GM18951 (cell line): ENCODE data around the gene RFESD.
"Not testable (repeated sequence)": the region's sequence is repeated elsewhere in the genome, so short reads cannot be mapped to it uniquely, and the experiment has no call there.

ENCODE experiments used
- POLR2A ChIP-seq: IDR thresholded peaks from 4 replicates; pipeline ENCODE4 v1.6.1; 2011; ENCODE audit warnings: mild to moderate bottlenecking; ENCODE audit not compliant: insufficient read length, insufficient read depth; ENCODE audit errors: extremely low read depth
- in situ Hi-C: fragments of 300-500 bp; cut with MboI; formaldehyde crosslinking; loops from one replicate; pipeline ENCODE4 v1.12.0; 2022; ENCODE audit warnings: low sequenced_read_pairs, mixed read lengths, inconsistent platforms; ENCODE audit not compliant: unreplicated experiment

RFESD gene

GRCh38 chr5:95634081-95634480 lies 12.5 kb upstream of the RFESD start:
- in situ Hi-C loops, result no loop called here
- TF ChIP-seq POLR2A, result no peak

- no peak for TF ChIP-seq POLR2A
- in situ Hi-C loops, result no loop called here
Observed at GRCh38 chr5:95638632-95639031, 7.9 kb upstream of the RFESD start.

GRCh38 chr5:95641741-95642220 lies 4.8 kb upstream of the RFESD start:
- in situ Hi-C loops, result no loop called here
- no peak for TF ChIP-seq POLR2A

- in situ Hi-C loops, result no loop called here
- no peak for TF ChIP-seq POLR2A
Observed at GRCh38 chr5:95643152-95643551, 3.4 kb upstream of the RFESD start.

- in situ Hi-C loops, result no loop called here
- no peak for TF ChIP-seq POLR2A
Observed at GRCh38 chr5:95644351-95645042, 2.1 kb upstream of the RFESD start.

- in situ Hi-C loops, result not testable (repeated sequence)
Observed at GRCh38 chr5:95646226-95646568, 380 bp upstream of the RFESD start.

GRCh38 chr5:95647886-95648860 lies 1.6 kb downstream of the RFESD start:
- in situ Hi-C loops, result no loop called here
- no peak for TF ChIP-seq POLR2A

- in situ Hi-C loops, result no loop called here
- TF ChIP-seq POLR2A, result no peak
Observed at GRCh38 chr5:95649274-95649673, 2.7 kb downstream of the RFESD start.

GRCh38 chr5:95649842-95650620 lies 3.5 kb downstream of the RFESD start:
- TF ChIP-seq POLR2A, result no peak
- in situ Hi-C loops, result loop anchor here (25.0 kb wide), 1 partner anchor 687 kb away; no protein-coding TSS in a partner anchor

- TF ChIP-seq POLR2A, result no peak
- in situ Hi-C loops, result loop anchor here (25.0 kb wide), 1 partner anchor 684 kb away; no protein-coding TSS in a partner anchor
Observed at GRCh38 chr5:95652849-95653248, 6.3 kb downstream of the RFESD start.

- in situ Hi-C loops, result loop anchor here (25.0 kb wide), 1 partner anchor 683 kb away; no protein-coding TSS in a partner anchor
- TF ChIP-seq POLR2A, result no peak
Observed at GRCh38 chr5:95654196-95654595, 7.6 kb downstream of the RFESD start.

GRCh38 chr5:95655575-95655974 lies 9.0 kb downstream of the RFESD start:
- TF ChIP-seq POLR2A, result no peak
- in situ Hi-C loops, result loop anchor here (25.0 kb wide), 1 partner anchor 682 kb away; no protein-coding TSS in a partner anchor

- in situ Hi-C loops, result loop anchor here (10.0 to 25.0 kb wide), 2 partner anchors 185 to 677 kb away; no protein-coding TSS in a partner anchor
- TF ChIP-seq POLR2A, result no peak
Observed at GRCh38 chr5:95660060-95660459, 13.5 kb downstream of the RFESD start.
